SK-N-SH (cell line): ENCODE results near the gene L1TD1. TPM values are rescaled to one million over a fixed set of nuclear protein-coding genes. Genes with fewer than 3 reads are reported as not detected.

ENCODE experiments used
- CTCF ChIA-PET: fragments of 300-600, 350-600 bp; formaldehyde crosslinking; extraction: SDS; loops from one replicate; lab custom pipeline; 2021; lab: Yijun Ruan, JAX
- POLR2A ChIA-PET: fragments of 350-600 bp; sonication (Branson Sonifier 250); formaldehyde crosslinking; extraction: SDS; loops from one replicate; lab custom pipeline; 2020; ENCODE audit warnings: antibody characterized with exemption, inconsistent platforms; lab: Yijun Ruan, JAX
- DNase-seq: peaks from one replicate; pipeline ENCODE4 v3.0.0; 2012
- H2AFZ ChIP-seq: fragments of 200-600 bp; sonication (generic); 2 replicates; pipeline ENCODE4 v1.8.1; 2016; ENCODE audit warnings: antibody characterized with exemption, mild to moderate bottlenecking, low read depth
- H3F3A ChIP-seq: fragments of 200-600 bp; sonication (generic); replicated peaks from 2 replicates; pipeline ENCODE3; 2016; ENCODE audit warnings: antibody characterized with exemption, mild to moderate bottlenecking; ENCODE audit not compliant: insufficient read depth
- H3K27ac ChIP-seq, 2 experiments: fragments of 200-500 bp in 1 of 2; fragments of 200-600 bp in 1 of 2; sonication (Bioruptor generic) in 1 of 2; sonication (generic), shearing (Covaris generic) in 1 of 2; 2 replicates each; pipeline versions ENCODE4 v1.5.1 to v1.6.1; 2014 to 2016; ENCODE audit warnings: low read depth in 2 of 2, inconsistent platforms in 1 of 2, low read length in 1 of 2, mild to moderate bottlenecking in 1 of 2, mixed read lengths in 1 of 2
- H3K27me3 ChIP-seq: fragments of 200-600 bp; sonication (generic), shearing (Covaris generic); 2 replicates; pipeline ENCODE4 v1.6.1; 2016; ENCODE audit warnings: mixed run types; ENCODE audit not compliant: insufficient read depth
- H3K36me3 ChIP-seq, 2 experiments: fragments of 200-500 bp in 1 of 2; fragments of 200-600 bp in 1 of 2; sonication (Bioruptor generic) in 1 of 2; sonication (generic) in 1 of 2; replicated peaks in 1 of 2; 2 replicates each; pipeline versions ENCODE3 to v1.5.1; 2014 to 2016; ENCODE audit warnings: low read length in 1 of 2, mild to moderate bottlenecking in 1 of 2; ENCODE audit not compliant: insufficient read depth in 2 of 2, control insufficient read depth in 1 of 2
- H3K4me1 ChIP-seq, 2 experiments: fragments of 200-500 bp in 1 of 2; fragments of 200-600 bp in 1 of 2; sonication (Bioruptor generic) in 1 of 2; sonication (generic), shearing (Covaris generic) in 1 of 2; 2 replicates each; pipeline versions ENCODE4 v1.5.1 to v1.6.1; 2014 to 2016; ENCODE audit warnings: low read depth in 1 of 2, low read length in 1 of 2, mixed run types in 1 of 2; ENCODE audit not compliant: insufficient read depth in 2 of 2, control insufficient read depth in 1 of 2
- H3K4me2 ChIP-seq: fragments of 200-600 bp; sonication (generic), shearing (Covaris generic); 2 replicates; pipeline ENCODE4 v1.6.1; 2017; ENCODE audit warnings: mixed run types
- H3K4me3 ChIP-seq, 2 experiments: fragments of 200-500 bp in 1 of 2; fragments of 200-600 bp in 1 of 2; sonication (Bioruptor generic) in 1 of 2; sonication (generic), shearing (Covaris generic) in 1 of 2; 2 replicates each; pipeline versions ENCODE4 v1.5.1 to v1.8.1; 2014 to 2016; ENCODE audit warnings: low read depth in 2 of 2, inconsistent platforms in 1 of 2, low read length in 1 of 2, mild to moderate bottlenecking in 1 of 2, mixed read lengths in 1 of 2, moderate library complexity in 1 of 2
- H3K79me2 ChIP-seq: fragments of 200-600 bp; sonication (generic); 2 replicates; pipeline ENCODE4 v1.8.1; 2017; ENCODE audit warnings: mild to moderate bottlenecking; ENCODE audit not compliant: insufficient read depth
- H3K9ac ChIP-seq: fragments of 200-600 bp; sonication (generic); 2 replicates; pipeline ENCODE4 v1.6.1; 2017; ENCODE audit warnings: mixed run types
- H3K9me2 ChIP-seq: fragments of 200-600 bp; sonication (generic); 2 replicates; pipeline ENCODE4 v1.6.1; 2017; ENCODE audit warnings: mixed run types
- H3K9me3 ChIP-seq: fragments of 200-600 bp; sonication (generic); 2 replicates; pipeline ENCODE4 v1.6.1; 2017; ENCODE audit warnings: mixed run types, mild to moderate bottlenecking, moderate library complexity
- H4K20me1 ChIP-seq: fragments of 200-600 bp; sonication (generic); 2 replicates; pipeline ENCODE4 v1.6.1; 2017; ENCODE audit warnings: mild to moderate bottlenecking, mixed run types; ENCODE audit not compliant: insufficient read depth
- CTCF ChIP-seq: fragments of 200-600 bp; sonication (generic); IDR thresholded peaks from 2 replicates; pipeline ENCODE4 v1.6.1; 2017; ENCODE audit warnings: antibody characterized with exemption, mild to moderate bottlenecking, moderate library complexity
- ELF1 ChIP-seq: IDR thresholded peaks from 2 replicates; pipeline ENCODE4 v1.4.0; 2012
- IRF3 ChIP-seq: fragments of 150-350 bp; IDR thresholded peaks from 2 replicates; pipeline ENCODE4 v1.6.1; 2016; ENCODE audit warnings: mild to moderate bottlenecking, low read depth, low read length
- MXI1 ChIP-seq: IDR thresholded peaks from 2 replicates; pipeline ENCODE4 v1.6.1; 2012; ENCODE audit warnings: mild to moderate bottlenecking, low read depth, low read length, improper control_type of control experiment
- RAD21 ChIP-seq: IDR thresholded peaks from 2 replicates; pipeline ENCODE4 v1.6.1; 2012; ENCODE audit warnings: mild to moderate bottlenecking, low read length
- RFX5 ChIP-seq: IDR thresholded peaks from 2 replicates; pipeline ENCODE4 v1.6.1; 2012; ENCODE audit warnings: mild to moderate bottlenecking, improper control_type of control experiment, low read length
- RXRA ChIP-seq: IDR thresholded peaks from 2 replicates; pipeline ENCODE4 v1.4.0; 2012; ENCODE audit warnings: low read depth, mild to moderate bottlenecking, borderline replicate concordance
- SIN3A ChIP-seq: IDR thresholded peaks from 2 replicates; pipeline ENCODE4 v1.6.1; 2012; ENCODE audit warnings: low read depth, mild to moderate bottlenecking, low read length, moderate library complexity, borderline replicate concordance
- TAF1 ChIP-seq: IDR thresholded peaks from 2 replicates; pipeline ENCODE4 v1.6.1; 2012; ENCODE audit warnings: low read depth, mild to moderate bottlenecking, low read length, moderate library complexity, borderline replicate concordance
- TCF12 ChIP-seq: IDR thresholded peaks from 2 replicates; pipeline ENCODE4 v1.4.0; 2012
- YY1 ChIP-seq: IDR thresholded peaks from 2 replicates; pipeline ENCODE4 v1.4.0; 2012; ENCODE audit warnings: low read depth, mild to moderate bottlenecking
- WGBS: methylation state at CpG from one replicate; pipeline ENCODE4 v1.1.6; 2017; ENCODE audit warnings: low lambda C conversion rate; 5-methylcytosine and 5-hydroxymethylcytosine counted together
- polyA plus RNA-seq, 3 experiments: library from polyadenylated mRNA; depleted of rRNA; stranded (reverse); fragments of >200 nt; gene quantifications; 2 replicates each; pipeline ENCODE4 v1.2.3, GENCODE V29; 2012
- TF ChIP-seq, protein P1 (sequence below): IDR thresholded peaks from 2 replicates; pipeline ENCODE4 v1.4.0; 2012; ENCODE audit warnings: low read depth, borderline replicate concordance
- TF ChIP-seq, protein P2 (sequence below): IDR thresholded peaks from 2 replicates; pipeline ENCODE4 v1.6.1; 2012; ENCODE audit warnings: mild to moderate bottlenecking, low read depth, low read length, moderate library complexity

The L1TD1 gene
- polyA plus RNA-seq, 1 of the 3 experiments (the other 2 are of a cell fraction): not detected

- TF ChIP-seq, protein P1, sequence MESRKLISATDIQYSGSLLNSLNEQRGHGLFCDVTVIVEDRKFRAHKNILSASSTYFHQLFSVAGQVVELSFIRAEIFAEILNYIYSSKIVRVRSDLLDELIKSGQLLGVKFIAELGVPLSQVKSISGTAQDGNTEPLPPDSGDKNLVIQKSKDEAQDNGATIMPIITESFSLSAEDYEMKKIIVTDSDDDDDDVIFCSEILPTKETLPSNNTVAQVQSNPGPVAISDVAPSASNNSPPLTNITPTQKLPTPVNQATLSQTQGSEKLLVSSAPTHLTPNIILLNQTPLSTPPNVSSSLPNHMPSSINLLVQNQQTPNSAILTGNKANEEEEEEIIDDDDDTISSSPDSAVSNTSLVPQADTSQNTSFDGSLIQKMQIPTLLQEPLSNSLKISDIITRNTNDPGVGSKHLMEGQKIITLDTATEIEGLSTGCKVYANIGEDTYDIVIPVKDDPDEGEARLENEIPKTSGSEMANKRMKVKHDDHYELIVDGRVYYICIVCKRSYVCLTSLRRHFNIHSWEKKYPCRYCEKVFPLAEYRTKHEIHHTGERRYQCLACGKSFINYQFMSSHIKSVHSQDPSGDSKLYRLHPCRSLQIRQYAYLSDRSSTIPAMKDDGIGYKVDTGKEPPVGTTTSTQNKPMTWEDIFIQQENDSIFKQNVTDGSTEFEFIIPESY: no peak
- no peak for TF ChIP-seq MXI1
Observed at GRCh38 chr1:62187548-62187947, 7.1 kb upstream of the L1TD1 start (continued).

DNA sequence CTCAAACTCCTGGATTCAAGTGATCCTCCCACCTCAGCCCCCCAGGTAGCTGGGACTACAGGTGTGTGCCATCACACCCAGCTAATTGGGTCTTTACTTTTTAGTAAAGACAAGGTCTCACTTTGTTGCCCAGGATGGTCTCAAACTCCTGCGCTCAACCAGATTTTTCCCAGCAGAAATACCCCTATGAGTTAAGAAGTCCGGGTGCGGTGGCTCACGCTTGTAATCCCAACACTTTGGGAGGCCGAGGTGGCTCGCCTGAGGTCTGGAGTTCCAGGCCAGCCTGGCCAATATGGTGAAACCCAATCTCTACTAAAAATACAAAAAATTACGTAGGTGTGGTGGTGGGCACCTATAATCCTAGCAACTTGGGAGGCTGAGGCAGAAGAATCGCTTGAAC lies 6.5 kb upstream of the L1TD1 start:
- no peaks in the 10 kb centered on the region for H3F3A ChIP-seq
- CTCF ChIA-PET: interaction anchor here (0.6 to 1.3 kb wide), 2 partner anchors 12 to 774 kb away, joined by 3 to 11 read pairs; no protein-coding TSS in a partner anchor
- H3K4me3 ChIP-seq: no peak overlapping the region
- H2AFZ ChIP-seq: no peak overlapping the region
- 80% methylated on average over 8 of the region's 8 CpGs for WGBS
- no peaks in the 10 kb centered on the region for H4K20me1 ChIP-seq
- H3K4me2 ChIP-seq: no peak overlapping the region
- H3K27me3 ChIP-seq: no peaks in the 10 kb centered on the region
- no peak overlapping the region for H3K27ac ChIP-seq
- no peaks in the 10 kb centered on the region for H3K36me3 ChIP-seq
- H3K79me2 ChIP-seq: no peaks in the 10 kb centered on the region
- H3K4me1 ChIP-seq: no peaks in the 10 kb centered on the region; a peak in 1 of 4 replicates
- DNase-seq: no peak
- no peaks in the 10 kb centered on the region for H3K9me2 ChIP-seq
- no peak overlapping the region for H3K9ac ChIP-seq
- TF ChIP-seq ELF1: no peak
- TF ChIP-seq YY1: no peak
- no peak for TF ChIP-seq IRF3
- TF ChIP-seq TAF1: no peak
- TF ChIP-seq, protein P2, sequence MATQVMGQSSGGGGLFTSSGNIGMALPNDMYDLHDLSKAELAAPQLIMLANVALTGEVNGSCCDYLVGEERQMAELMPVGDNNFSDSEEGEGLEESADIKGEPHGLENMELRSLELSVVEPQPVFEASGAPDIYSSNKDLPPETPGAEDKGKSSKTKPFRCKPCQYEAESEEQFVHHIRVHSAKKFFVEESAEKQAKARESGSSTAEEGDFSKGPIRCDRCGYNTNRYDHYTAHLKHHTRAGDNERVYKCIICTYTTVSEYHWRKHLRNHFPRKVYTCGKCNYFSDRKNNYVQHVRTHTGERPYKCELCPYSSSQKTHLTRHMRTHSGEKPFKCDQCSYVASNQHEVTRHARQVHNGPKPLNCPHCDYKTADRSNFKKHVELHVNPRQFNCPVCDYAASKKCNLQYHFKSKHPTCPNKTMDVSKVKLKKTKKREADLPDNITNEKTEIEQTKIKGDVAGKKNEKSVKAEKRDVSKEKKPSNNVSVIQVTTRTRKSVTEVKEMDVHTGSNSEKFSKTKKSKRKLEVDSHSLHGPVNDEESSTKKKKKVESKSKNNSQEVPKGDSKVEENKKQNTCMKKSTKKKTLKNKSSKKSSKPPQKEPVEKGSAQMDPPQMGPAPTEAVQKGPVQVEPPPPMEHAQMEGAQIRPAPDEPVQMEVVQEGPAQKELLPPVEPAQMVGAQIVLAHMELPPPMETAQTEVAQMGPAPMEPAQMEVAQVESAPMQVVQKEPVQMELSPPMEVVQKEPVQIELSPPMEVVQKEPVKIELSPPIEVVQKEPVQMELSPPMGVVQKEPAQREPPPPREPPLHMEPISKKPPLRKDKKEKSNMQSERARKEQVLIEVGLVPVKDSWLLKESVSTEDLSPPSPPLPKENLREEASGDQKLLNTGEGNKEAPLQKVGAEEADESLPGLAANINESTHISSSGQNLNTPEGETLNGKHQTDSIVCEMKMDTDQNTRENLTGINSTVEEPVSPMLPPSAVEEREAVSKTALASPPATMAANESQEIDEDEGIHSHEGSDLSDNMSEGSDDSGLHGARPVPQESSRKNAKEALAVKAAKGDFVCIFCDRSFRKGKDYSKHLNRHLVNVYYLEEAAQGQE: no peak
- TF ChIP-seq TCF12: no peak
- TF ChIP-seq CTCF: no peak
- no peak for TF ChIP-seq RFX5
- TF ChIP-seq SIN3A: no peak
- TF ChIP-seq RAD21: no peak
- TF ChIP-seq RXRA: no peak
- POLR2A ChIA-PET: no interaction called here
- no peaks in the 10 kb centered on the region for H3K9me3 ChIP-seq
